NK-92 treated with Interleukin-12 subunit alpha and Interleukin-12 subunit beta, amount 100 ng/mL, for 24 hours (cell line): ENCODE results near the gene HOXB1.
"Not testable (repeated sequence)": the region's sequence is repeated elsewhere in the genome, so short reads cannot be mapped to it uniquely, and the experiment has no call there.

Source experiments
- DNase-seq: peaks from one replicate; lab custom pipeline; 2025; lab: John Stamatoyannopoulos, UW

HOXB1 gene

GRCh38 chr17:48494335-48494734, 36.5 kb downstream of the HOXB1 start:
- DNase-seq: no peak

- DNase-seq: peak; percentile 58
These were observed 38.2 kb downstream of the HOXB1 start for GRCh38 chr17:48492401-48493298.

GRCh38 chr17:48491527-48492273, 39.1 kb downstream of the HOXB1 start:
- DNase-seq: no peak

GRCh38 chr17:48490451-48490892, 40.3 kb downstream of the HOXB1 start:
- DNase-seq: no peak

GRCh38 chr17:48489781-48490180, 41.0 kb downstream of the HOXB1 start:
- DNase-seq: no peak

- DNase-seq: no peak
These were observed 42.2 kb downstream of the HOXB1 start for GRCh38 chr17:48488548-48489106.

GRCh38 chr17:48487221-48487620, 43.6 kb downstream of the HOXB1 start:
- no peak for DNase-seq

GRCh38 chr17:48486557-48486956, 44.3 kb downstream of the HOXB1 start:
- no peak for DNase-seq

- no peak for DNase-seq
These were observed 46.0 kb downstream of the HOXB1 start for GRCh38 chr17:48484850-48485249.

- no peak for DNase-seq
These were observed 46.6 kb downstream of the HOXB1 start for GRCh38 chr17:48484256-48484655.

- DNase-seq: no peak
These were observed 47.2 kb downstream of the HOXB1 start for GRCh38 chr17:48483471-48484131.

GRCh38 chr17:48483004-48483403, 47.8 kb downstream of the HOXB1 start:
- no peak for DNase-seq

- not testable (repeated sequence) for DNase-seq
These were observed 48.5 kb downstream of the HOXB1 start for GRCh38 chr17:48482301-48482700.

- no peak for DNase-seq
These were observed 51.8 kb downstream of the HOXB1 start for GRCh38 chr17:48479014-48479402.
